NCI-H524 treated with DMSO at 0.1 percent for 48 hours (cell line): ENCODE results near the gene SPECC1.
"Not testable (repeated sequence)": the region's sequence is repeated elsewhere in the genome, so short reads cannot be mapped to it uniquely, and the experiment has no call there.

Source experiments
- DNase-seq: peaks from one replicate; lab custom pipeline; 2025; lab: John Stamatoyannopoulos, UW

SPECC1 gene

GRCh38 chr17:20092973-20093626 lies 83.9 kb downstream of the SPECC1 start:
- DNase-seq, result peak; percentile 54

- DNase-seq, result no peak
Observed at GRCh38 chr17:20094777-20095176, 85.6 kb downstream of the SPECC1 start.

GRCh38 chr17:20095336-20096080 lies 86.3 kb downstream of the SPECC1 start:
- DNase-seq, result no peak

GRCh38 chr17:20096430-20096829 lies 87.3 kb downstream of the SPECC1 start:
- DNase-seq, result no peak

GRCh38 chr17:20097330-20097729 lies 88.2 kb downstream of the SPECC1 start:
- no peak for DNase-seq

- DNase-seq, result no peak
Observed at GRCh38 chr17:20098314-20098713, 89.2 kb downstream of the SPECC1 start.

GRCh38 chr17:20100806-20101205 lies 91.6 kb downstream of the SPECC1 start:
- not testable (repeated sequence) for DNase-seq

- DNase-seq, result no peak
Observed at GRCh38 chr17:20103454-20104446, 94.6 kb downstream of the SPECC1 start.

- no peak for DNase-seq
Observed at GRCh38 chr17:20105539-20106280, 96.6 kb downstream of the SPECC1 start.

- not testable (repeated sequence) for DNase-seq
Observed at GRCh38 chr17:20106446-20106845, 97.3 kb downstream of the SPECC1 start.

GRCh38 chr17:20109076-20109475 lies 99.9 kb downstream of the SPECC1 start:
- DNase-seq, result no peak

- DNase-seq, result no peak
Observed at GRCh38 chr17:20111538-20111937, 102.4 kb downstream of the SPECC1 start.

GRCh38 chr17:20114466-20114865 lies 105.3 kb downstream of the SPECC1 start:
- DNase-seq, result no peak

GRCh38 chr17:20116683-20117309 lies 107.6 kb downstream of the SPECC1 start:
- no peak for DNase-seq

- DNase-seq, result no peak
Observed at GRCh38 chr17:20118280-20118679, 109.1 kb downstream of the SPECC1 start.

- peak; percentile 64 for DNase-seq
Observed at GRCh38 chr17:20120836-20121235, 111.7 kb downstream of the SPECC1 start.

- peak; percentile 34 for DNase-seq
Observed at GRCh38 chr17:20121359-20122253, 112.4 kb downstream of the SPECC1 start.

GRCh38 chr17:20122254-20122879 lies 113.2 kb downstream of the SPECC1 start:
- no peak for DNase-seq

- DNase-seq, result no peak
Observed at GRCh38 chr17:20123209-20123608, 114.0 kb downstream of the SPECC1 start.

- no peak for DNase-seq
Observed at GRCh38 chr17:20125724-20126123, 116.6 kb downstream of the SPECC1 start.
